Heart right ventricle (tissue), 16 donors: ENCODE measurements around the gene HIVEP2. TPM values are rescaled to one million over a fixed set of nuclear protein-coding genes. Genes with fewer than 3 reads are reported as not detected.

Experiments used
- ATAC-seq, 8 donors: fragments of 200-7000 bp; cut with Tn5 transposase; one replicate each; pipeline ENCODE4 v1.9.1; 2020; ENCODE audit warnings: mild to moderate bottlenecking in 8 of 8, moderate library complexity in 8 of 8, moderate number of reproducible peaks in 1 of 8
- DNase-seq, 2 donors: peaks; one replicate each; pipeline ENCODE4 v3.0.0-alpha.2; 2020
- H3K27ac ChIP-seq, 10 donors: fragments of 200-600 bp; sonication (generic) in 2 of 10; one replicate each; pipeline versions ENCODE4 v1.5.0 to v1.8.0; 2020 to 2022; ENCODE audit warnings: mild to moderate bottlenecking in 3 of 10
- H3K27me3 ChIP-seq, 7 donors: fragments of 200-600 bp; one replicate each; pipeline ENCODE4 v1.8.0; 2021 to 2022; ENCODE audit warnings: mild to moderate bottlenecking in 2 of 7
- H3K36me3 ChIP-seq, 9 donors: fragments of 200-600 bp; sonication (generic) in 1 of 9; one replicate each; pipeline versions ENCODE4 v1.5.0 to v1.8.0; 2020 to 2022; ENCODE audit warnings: mild to moderate bottlenecking in 2 of 9
- H3K4me1 ChIP-seq, 9 donors: fragments of 200-600 bp; sonication (generic) in 1 of 9; one replicate each; pipeline versions ENCODE4 v1.5.0 to v1.8.0; 2020 to 2022; ENCODE audit warnings: mild to moderate bottlenecking in 4 of 9
- H3K4me3 ChIP-seq, 10 donors: fragments of 200-600 bp; sonication (generic) in 2 of 10; one replicate each; pipeline versions ENCODE4 v1.5.0 to v1.8.0; 2020 to 2022; ENCODE audit warnings: mild to moderate bottlenecking in 7 of 10, moderate library complexity in 2 of 10
- H3K9me3 ChIP-seq, 11 donors: fragments of 200-600 bp in 10 of 11; sonication (generic) in 2 of 11; one replicate each; pipeline versions ENCODE4 v1.5.0 to v1.8.0; 2013 to 2022; ENCODE audit warnings: mild to moderate bottlenecking in 2 of 11, control low read depth in 1 of 11, moderate library complexity in 1 of 11
- CTCF ChIP-seq, 9 donors: fragments of 200-600 bp; sonication (generic) in 2 of 9; IDR thresholded peaks; one replicate each; pipeline versions ENCODE4 v1.5.0 to v1.8.0; 2021 to 2022; ENCODE audit warnings: antibody characterized with exemption in 9 of 9, mild to moderate bottlenecking in 5 of 9, moderate library complexity in 1 of 9
- WGBS, 2 donors: extraction: QIAGEN DNeasy Blood & Tissue Kit; methylation state at CpG; one replicate each; pipeline ENCODE4 v1.1.7; 2013; ENCODE audit warnings: inconsistent platforms in 1 of 2; 5-methylcytosine and 5-hydroxymethylcytosine counted together
- intact Hi-C, 10 donors: fragments of 100-400 bp; cut with DNase I; formaldehyde crosslinking; loops; one replicate each; pipeline versions ENCODE4 v1.11.1 to v1.14.2; 2022
- polyA plus RNA-seq, 2 donors: library from polyadenylated mRNA; stranded (reverse); fragments of 200-250 nt; gene quantifications; one replicate each; pipeline ENCODE4 v1.2.3, GENCODE V29; 2013
- total RNA-seq, 10 donors: library from RNA; stranded (reverse); fragmentation: NEBNext Ultra II Directional in 3 of 10; extraction: Animal tissue kit (Norgen Biotek cat#: 25700) in 3 of 10; gene quantifications; one replicate each; pipeline versions ENCODE4 v1.2.1 to v1.2.4, GENCODE V29; 2021 to 2023
- donor health status: Arrhythmogenic right ventricular cardiomyopathy.
- donor health status: ischemic (EF 13 %, LVEDD 7.1; RV severe dilation, severe dysfunction).
- donor health status: healthy with polysubstance abuse.
- donor health status: DM: no; HTN: yes; CAD: no.
- donor health status: DM: no; HTN: no; CAD: no.
- donor health status: ischemic (EF 25% LVEDD 6.9; RV normal size, moderate dysfunction).
- donor health status: ischemic (EF 25% LVEDD 5.7; RV mildly dilated, moderate dysfunction).
- donor health status: healthy.
- donor health status: DM: yes; HTN: yes; CAD: no.
- donor health status: Ischemic cardiomyopathy.
- donor health status: ischemic (EF 35%, LVEDD 5.7; RV mildly dilated, moderate dysfunction).
- donor health status: nonischemic (EF 11% LVEDD 7.7; RV severe dilation, severe dysfunction).
- donor health status: DM: yes; HTN: yes; CAD: no.
- donor health status: PGD.
- donor health status: ischemic (EF 29% LVEDD 5.4; RV normal size, mild dysfunction).
- donor health status: nonischemic (EF 23%, LVEDD 6.1; RV moderate dilation, normal function).

HIVEP2 gene
- total and polyA plus RNA-seq, 12 donors: 2.1 to 31.6 (median 21.2) TPM

GRCh38 chr6:142820338-142821051 lies 124.5 kb downstream of the HIVEP2 start:
- 37 to 44% methylated on average over 4 of the region's 4 CpGs for WGBS, 2 donors
- Histone ChIP-seq H3K27ac (peak overlapping the region in 9 of 10 donors; percentile 23 to 87 (median 75)), H3K9me3 (no peaks in the 10 kb centered on the region), H3K27me3 (no peaks in the 10 kb centered on the region), H3K36me3 (no peaks in the 10 kb centered on the region), H3K4me3 (peak overlapping the region in 9 of 10 donors; percentile 9 to 55 (median 40)), H3K4me1 (peaks cover 11 to 75% (median 58%) of the 10 kb centered on the region in 9 donors)
- DNase-seq (no peak), ATAC-seq (peak in 5 of 8 donors; percentile 7 to 44 (median 34))
- TF ChIP-seq CTCF (IDR thresholded peaks at IDR 0.05): no peak
- intact Hi-C loops: loop anchor here in 2 of 10 donors (5.0 to 10.0 kb wide), 2 partner anchors 64 to 127 kb away; partner anchors contain the start of gene HIVEP2 (in 1 of the 2)

DNA sequence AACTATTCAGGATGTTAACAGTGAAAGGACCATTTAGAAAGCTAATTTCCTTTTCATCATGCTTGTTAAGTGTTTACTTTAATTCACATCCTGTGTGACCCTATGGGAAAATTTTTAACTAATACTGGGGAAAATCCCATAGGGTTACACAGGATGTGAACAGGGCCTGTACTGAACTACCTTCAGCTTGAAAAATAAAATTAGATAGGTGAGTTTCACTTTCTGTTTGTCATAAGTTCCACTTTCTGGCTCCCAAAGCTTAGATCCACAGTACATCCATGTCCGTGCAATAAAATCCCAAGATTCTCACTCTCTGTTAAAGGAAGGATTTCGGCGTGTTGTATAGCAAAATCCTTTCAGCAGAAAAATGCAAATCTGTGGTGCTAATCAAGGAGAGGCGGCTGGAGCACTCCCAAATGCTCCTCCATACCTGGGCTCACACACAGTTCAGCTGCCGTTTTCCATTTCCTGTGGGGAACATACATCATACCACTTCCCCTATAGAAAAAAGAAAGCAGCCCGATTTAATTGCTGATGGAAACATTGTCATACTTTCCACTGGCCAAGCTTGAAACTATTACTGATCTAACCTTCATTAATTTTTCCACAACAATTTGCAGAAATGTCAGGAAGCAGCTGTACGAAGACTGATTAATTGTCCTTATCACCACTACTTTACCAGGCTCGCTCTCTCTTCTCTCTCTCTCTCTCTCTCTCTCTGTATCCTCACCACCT lies 125.2 kb downstream of the HIVEP2 start:
- no peak for TF ChIP-seq CTCF (IDR thresholded peaks at IDR 0.05)
- DNase-seq: no peak
- Histone ChIP-seq H3K27ac (peak overlapping the region; percentile 7 to 87 (median 72)), H3K36me3 (no peaks in the 10 kb centered on the region), H3K4me3 (peak overlapping the region in 9 of 10 donors; percentile 9 to 55 (median 40)), H3K27me3 (no peaks in the 10 kb centered on the region), H3K9me3 (no peaks in the 10 kb centered on the region), H3K4me1 (peaks cover 11 to 73% (median 56%) of the 10 kb centered on the region in 9 donors)
- 21 to 31% methylated on average over 8 of the region's 8 CpGs for WGBS, 2 donors
- ATAC-seq: peak; percentile 19 to 76 (median 54)
- intact Hi-C loops: loop anchor here in 3 of 10 donors (5.0 to 10.0 kb wide), 2 partner anchors 65 to 128 kb away; partner anchors contain the start of gene HIVEP2 (in 2 of the 3)

DNA sequence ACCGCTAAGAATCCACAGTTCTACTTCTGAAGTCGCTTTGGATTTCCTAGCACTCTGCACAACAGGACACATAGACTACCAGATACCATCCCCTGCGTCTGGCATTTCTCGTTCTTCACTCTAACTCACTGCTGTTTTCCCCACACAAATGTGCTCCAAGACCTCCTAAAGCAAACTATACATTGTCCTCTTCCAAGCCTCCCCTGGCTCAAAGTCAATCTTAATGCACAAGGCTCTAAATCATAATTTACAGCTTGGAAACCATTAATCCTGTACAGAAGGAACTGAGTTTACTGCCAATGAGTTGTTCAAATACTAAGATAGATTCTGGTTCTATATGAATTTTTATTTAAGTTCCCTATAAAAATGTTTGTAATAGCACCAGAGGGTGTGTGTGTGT lies 128.5 kb downstream of the HIVEP2 start:
- Histone ChIP-seq H3K4me1 (peaks cover 8 to 45% (median 37%) of the 10 kb centered on the region in 9 donors), H3K27ac (peak overlapping the region in 1 of 10 donors; percentile 7), H3K4me3 (no peak overlapping the region), H3K9me3 (no peaks in the 10 kb centered on the region), H3K27me3 (no peaks in the 10 kb centered on the region), H3K36me3 (no peaks in the 10 kb centered on the region)
- ATAC-seq: no peak
- no peak for DNase-seq
- 83 to 86% methylated on average over 4 of the region's 4 CpGs for WGBS, 2 donors
- TF ChIP-seq CTCF (IDR thresholded peaks at IDR 0.05): no peak
- intact Hi-C loops: loop anchor here in 1 of 10 donors (5.0 kb wide), 1 partner anchor 131 kb away; the partner anchor contains the start of gene HIVEP2

DNA sequence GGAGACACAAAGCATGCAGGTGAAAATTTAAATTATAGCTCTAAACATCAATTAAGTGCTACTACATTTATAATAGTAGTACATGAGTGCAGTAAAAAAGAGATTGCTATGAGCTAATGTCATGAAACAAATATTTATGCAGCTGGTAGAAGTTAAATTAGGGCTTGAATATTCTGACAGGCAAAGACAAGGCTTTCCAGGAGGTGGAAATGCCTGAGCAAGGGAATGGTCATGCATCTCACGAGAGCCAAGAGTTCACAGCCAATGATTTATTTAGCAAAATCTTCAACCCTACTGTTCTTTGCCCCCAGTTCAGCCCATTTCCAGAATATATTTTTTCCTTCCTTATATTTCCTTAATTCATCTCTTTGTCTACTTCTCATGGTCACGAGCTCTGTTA lies 128.9 kb downstream of the HIVEP2 start:
- intact Hi-C loops: loop anchor here in 1 of 10 donors (5.0 kb wide), 1 partner anchor 131 kb away; the partner anchor contains the start of gene HIVEP2
- peaks cover 8 to 45% (median 32%) of the 10 kb centered on the region in 9 donors for H3K4me1 ChIP-seq
- peak overlapping the region in 1 of 10 donors; percentile 7 for H3K27ac ChIP-seq
- no peaks in the 10 kb centered on the region for H3K27me3 ChIP-seq
- H3K9me3 ChIP-seq: no peaks in the 10 kb centered on the region
- no peak overlapping the region for H3K4me3 ChIP-seq
- no peak for DNase-seq
- peak in 2 of 8 donors; percentile 23 to 55 for ATAC-seq
- WGBS, 2 donors: 53 to 59% methylated on average over 2 of the region's 2 CpGs
- H3K36me3 ChIP-seq: no peaks in the 10 kb centered on the region
- TF ChIP-seq CTCF (IDR thresholded peaks at IDR 0.05): no peak
